ENCODE data around the gene RRN3.
"Not testable (repeated sequence)": the region's sequence is repeated elsewhere in the genome, so short reads cannot be mapped to it uniquely, and the experiment has no call there.

RRN3 gene

GRCh38 chr16:15099366-15099909 lies 5.4 kb upstream of the RRN3 start:
- DNase-seq (ENCODE audit: low read depth) = not testable (repeated sequence)

DNA sequence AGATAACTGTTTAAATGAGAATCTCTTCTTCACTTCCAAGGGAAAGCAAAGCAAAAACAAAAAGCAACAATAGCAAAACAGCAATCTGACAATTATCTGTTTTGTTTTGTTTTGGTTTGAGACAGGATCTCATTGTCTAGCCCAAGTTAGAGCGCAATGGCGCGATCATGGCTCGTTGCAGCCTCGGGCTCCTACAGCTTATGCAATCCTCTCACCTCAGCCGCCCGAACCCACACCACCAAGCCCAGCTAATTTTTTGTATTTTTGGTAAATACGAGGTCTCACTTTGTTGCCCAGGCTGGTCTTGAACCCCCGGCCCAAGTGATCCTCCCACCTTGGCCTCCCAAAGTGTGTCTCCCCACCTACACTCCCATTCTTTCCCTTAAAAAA lies 2.5 kb upstream of the RRN3 start:
- not testable (repeated sequence) for DNase-seq (ENCODE audit: low read depth)

DNA sequence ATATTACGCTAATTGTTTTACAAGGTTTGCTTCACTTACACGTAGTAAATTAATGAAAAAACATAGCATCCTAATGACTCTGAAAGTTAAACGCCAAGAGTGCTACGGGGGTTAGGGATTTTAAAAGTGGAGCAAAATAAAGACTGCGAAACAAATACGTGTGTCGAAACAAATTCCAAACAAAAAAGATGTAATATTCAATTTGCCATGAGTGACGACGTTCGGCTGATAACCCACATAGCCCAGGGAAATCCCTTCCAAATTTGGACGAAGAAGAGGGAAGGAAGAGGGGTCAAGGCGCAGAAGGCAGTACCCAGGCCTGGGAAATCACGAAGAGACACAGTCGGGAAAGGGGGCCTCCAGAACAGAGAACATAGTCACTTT lies 509 bp downstream of the RRN3 start:
- DNase-seq (ENCODE audit: low read depth) = not testable (repeated sequence)

GRCh38 chr16:15090663-15091269 lies 3.3 kb downstream of the RRN3 start:
- DNase-seq (ENCODE audit: low read depth) = not testable (repeated sequence)

DNA sequence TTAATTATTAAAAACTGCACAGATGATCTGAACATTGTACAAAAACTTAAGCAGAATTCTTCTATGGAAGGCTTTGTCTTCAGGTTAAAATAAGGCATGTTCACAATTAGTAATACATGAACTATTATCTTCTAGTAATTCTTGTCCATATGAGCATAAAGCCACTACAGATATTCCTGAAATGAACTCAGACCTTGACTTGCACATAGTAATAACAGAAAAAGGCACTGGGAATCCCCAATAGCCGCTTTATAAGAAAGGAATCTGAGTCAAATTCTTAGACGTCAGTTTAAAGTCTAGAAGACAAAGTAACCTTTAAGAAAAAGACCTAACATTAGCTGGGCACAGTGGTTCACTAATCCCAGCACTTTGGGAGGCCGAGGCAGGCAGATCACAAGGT lies 11.3 kb downstream of the RRN3 start:
- not testable (repeated sequence) for DNase-seq (ENCODE audit: low read depth)

DNA sequence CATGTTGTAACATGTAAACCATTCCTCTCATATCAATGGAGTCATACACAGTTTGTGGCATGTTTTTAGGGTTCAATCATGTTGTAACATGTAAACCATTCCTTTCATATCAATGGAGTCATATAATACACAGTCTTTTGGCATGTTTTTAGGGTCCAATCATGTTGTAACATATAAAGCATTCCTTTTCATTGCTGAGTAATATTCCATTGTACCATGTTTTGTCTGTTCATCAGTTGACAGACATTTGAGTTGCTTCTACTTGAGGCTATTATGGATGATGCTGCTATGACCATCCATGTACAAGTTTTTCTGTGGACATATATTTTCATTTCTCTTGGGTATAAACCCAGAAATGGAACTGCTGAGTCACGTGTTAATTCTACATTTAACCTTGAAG lies 13.2 kb downstream of the RRN3 start:
- not testable (repeated sequence) for DNase-seq (ENCODE audit: low read depth)

DNA sequence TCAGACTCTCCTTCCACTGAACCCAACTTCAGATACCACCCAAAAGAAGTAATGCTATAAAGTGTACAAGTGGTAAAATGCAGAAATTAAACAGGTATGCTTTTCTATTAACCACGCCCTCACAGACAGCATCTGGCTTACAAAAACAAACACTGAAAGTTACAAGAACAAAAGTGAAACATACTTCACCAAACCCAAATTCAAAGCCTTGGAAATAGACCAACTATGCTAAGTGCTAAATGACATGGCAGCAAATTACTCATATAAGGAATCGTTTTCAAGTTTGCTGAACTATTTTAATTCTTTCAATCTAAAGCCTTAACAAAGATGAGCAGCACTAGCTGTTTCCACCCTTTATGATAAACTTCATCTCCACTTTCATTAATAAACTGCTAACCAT lies 17.9 kb downstream of the RRN3 start:
- DNase-seq (ENCODE audit: low read depth) = not testable (repeated sequence)

GRCh38 chr16:15073101-15073500 lies 21.0 kb downstream of the RRN3 start:
- DNase-seq (ENCODE audit: low read depth) = no peak

DNA sequence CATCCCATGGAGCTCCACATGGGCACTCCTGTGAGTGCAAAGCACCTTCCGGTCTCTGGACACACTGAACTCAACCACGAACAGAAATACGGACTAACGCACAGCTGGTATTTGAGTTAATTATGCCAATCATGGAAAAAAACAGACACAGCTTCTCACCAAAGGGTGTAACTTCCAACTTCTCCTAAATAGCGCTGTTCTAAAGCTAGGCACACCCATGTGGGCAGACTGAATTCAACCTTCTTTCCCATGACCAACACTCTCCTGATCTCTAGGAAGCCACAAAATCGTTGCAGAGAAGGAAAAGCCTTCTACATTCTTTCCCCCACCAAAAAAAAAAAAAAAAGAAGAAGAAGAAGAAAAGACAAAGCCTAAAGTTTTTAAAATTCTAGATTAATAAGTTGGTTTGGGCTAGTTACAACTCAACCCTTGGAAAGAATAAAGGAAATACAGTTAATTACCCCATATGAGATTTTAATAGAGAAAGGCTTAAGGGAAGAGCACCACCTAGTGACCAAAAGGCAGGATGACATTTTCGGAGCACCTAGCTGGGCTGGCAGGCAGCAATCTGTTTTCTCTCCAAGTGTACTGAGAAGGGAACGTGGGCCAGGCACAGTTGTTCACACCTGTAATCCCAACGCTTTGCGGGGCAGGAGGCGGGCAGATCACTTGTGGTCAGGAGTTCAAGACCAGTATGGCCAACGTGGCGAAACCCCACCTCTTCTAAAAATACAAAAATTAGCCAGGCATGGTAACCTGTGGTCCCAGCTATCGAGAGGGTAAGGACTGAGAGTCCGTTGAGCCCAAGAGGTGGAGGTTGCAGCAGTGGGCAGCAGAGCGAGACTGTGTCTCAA lies 21.9 kb downstream of the RRN3 start:
- not testable (repeated sequence) for DNase-seq (ENCODE audit: low read depth)

DNA sequence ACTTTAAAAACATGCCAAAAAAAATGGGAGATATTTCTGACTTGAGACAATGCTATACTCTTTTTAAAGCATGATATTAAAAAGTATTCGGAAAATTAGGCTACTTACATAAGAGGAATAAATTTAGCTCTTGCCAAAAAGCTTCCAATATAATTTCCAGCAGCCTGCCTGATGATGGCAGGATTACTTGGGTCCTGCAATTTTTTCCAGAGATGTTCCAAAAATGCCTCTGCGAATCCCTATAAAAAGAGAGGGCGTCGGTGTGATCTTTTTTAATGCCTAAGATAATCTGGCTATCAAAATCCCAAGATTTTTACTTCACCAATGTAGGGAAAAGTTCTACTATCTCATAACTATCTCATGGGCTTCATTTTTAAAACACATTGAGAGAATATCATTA lies 23.1 kb downstream of the RRN3 start:
- DNase-seq (ENCODE audit: low read depth) = not testable (repeated sequence)

DNA sequence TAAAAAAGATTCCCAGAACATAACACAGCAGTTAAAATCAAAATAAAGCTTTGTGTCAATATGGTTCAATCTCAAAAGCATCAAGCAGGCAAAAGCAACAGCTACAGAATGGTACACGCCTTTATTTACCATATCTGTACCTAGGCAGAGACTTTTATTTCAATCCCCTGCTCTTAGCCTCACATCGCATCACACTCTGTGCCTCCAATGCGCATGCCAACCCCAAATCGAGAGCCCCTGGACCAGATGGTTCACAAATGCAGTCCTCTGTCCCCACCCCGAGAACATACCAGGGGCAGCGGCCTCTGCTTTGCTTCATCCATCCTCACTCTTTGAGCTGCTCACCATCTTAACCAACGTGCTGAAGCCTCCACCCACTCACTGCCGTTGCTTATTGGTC lies 27.4 kb downstream of the RRN3 start:
- not testable (repeated sequence) for DNase-seq (ENCODE audit: low read depth)

DNA sequence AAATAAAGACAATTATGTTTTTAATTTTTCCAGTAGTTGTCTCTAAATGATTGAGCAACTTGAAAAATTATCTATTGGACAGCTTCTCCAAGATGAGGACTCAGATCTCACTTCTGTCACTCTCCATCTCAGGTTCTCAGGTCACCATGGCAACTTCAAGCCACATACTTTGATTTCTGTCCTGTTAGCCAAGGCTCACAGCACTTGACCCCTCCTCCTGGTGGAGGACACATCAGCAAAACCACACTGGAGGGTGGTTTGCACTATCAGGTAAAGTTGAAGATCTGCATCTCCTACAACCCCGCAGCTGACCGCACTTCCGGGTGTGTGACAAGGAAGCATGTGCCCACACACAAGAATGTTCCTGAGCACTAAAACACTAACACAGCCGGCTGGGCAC lies 28.1 kb downstream of the RRN3 start:
- not testable (repeated sequence) for DNase-seq (ENCODE audit: low read depth)

DNA sequence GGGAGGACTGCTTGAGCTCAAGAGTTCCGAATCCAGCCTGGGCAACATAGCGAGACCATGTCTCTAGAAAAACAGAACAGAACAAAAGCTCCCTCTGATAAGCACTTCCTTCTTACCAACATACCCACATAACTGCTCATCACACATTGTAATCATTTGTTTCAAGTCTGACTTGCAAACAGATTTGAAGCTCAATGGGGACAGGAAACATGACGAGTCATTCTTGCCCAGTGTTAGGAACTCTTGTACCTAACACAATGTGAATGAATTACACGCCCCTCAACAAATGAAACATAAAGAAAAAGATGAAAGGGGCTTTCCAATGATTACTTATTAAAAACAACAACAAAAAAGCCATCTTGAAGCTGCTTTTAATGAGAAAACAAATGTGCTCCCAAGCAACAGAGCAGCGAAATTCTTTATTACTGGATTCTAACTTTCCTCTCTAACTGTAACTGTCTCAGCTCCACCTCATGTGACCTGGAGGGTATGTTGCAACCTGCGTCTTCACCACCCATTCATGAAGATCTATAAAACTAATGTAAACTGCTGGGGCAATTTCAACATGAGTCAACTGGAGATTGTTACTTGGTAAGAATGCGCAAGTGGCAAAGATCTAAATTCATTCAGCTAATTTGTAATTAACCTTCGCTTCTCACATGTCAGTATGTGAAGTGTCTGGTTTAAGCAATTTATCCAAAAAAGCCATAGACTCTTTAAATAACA lies 31.8 kb downstream of the RRN3 start:
- DNase-seq (ENCODE audit: low read depth) = not testable (repeated sequence)

DNA sequence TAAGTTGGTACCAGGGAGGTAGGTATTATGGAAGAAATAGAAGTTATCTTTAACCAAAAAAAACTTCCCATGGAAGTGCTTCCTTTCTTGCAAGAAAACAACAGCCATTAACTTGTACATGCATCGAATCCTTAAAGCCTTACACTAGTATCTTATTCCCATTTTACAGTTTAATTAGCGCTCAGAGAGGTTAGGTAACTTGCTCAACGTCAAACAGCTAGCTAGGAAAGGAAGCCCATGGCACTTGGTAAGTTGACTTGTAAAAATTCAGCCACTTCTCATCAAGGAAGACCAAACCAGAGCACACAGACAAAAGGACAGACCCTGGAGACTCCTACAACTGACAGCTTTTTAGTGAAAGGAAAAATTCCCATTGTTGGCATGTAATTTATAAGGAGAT lies 34.7 kb downstream of the RRN3 start:
- DNase-seq (ENCODE audit: low read depth) = no peak

DNA sequence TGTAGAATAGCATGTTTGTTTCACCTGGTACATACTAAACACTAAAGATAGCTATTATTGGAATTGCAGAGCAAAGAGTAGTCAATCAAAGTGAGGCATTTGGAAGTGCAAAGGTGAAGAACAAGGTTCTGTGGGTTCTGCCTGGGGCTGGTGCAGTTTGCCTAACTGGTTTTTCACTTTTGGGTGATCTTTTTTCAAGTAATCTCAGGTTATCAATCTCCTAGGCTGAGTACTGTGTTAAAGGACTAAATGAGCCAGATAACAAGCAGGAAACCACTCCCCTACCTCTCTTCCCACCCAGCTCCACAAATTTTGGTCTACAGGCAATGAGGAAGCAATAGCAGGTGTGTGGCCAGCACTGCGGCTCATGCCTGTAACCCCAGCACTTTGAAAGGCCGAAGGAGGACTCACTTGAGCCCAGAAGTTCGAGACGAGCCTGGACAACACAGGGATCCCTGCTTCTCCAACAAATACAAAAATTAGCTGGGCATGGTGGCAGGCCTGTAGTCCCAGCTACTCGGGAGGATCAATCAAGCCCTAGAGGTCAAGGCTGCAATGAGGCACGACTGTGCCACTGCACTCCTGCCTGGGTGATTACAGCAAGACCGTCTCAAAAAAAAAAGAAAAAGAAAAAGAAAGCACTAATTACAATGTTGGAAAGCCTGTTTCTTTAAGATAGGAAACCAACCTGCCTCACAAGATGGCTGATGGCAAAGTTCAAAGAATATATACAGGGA lies 36.2 kb downstream of the RRN3 start:
- no peak for DNase-seq (ENCODE audit: low read depth)

- peak; percentile 40 for DNase-seq (ENCODE audit: low read depth)
Measured at GRCh38 chr16:15055141-15056053, 38.7 kb downstream of the RRN3 start.

GRCh38 chr16:15054357-15055140 lies 39.5 kb downstream of the RRN3 start:
- no peak for DNase-seq (ENCODE audit: low read depth)

GRCh38 chr16:15053904-15054303 lies 40.2 kb downstream of the RRN3 start:
- DNase-seq (ENCODE audit: low read depth) = no peak

DNA sequence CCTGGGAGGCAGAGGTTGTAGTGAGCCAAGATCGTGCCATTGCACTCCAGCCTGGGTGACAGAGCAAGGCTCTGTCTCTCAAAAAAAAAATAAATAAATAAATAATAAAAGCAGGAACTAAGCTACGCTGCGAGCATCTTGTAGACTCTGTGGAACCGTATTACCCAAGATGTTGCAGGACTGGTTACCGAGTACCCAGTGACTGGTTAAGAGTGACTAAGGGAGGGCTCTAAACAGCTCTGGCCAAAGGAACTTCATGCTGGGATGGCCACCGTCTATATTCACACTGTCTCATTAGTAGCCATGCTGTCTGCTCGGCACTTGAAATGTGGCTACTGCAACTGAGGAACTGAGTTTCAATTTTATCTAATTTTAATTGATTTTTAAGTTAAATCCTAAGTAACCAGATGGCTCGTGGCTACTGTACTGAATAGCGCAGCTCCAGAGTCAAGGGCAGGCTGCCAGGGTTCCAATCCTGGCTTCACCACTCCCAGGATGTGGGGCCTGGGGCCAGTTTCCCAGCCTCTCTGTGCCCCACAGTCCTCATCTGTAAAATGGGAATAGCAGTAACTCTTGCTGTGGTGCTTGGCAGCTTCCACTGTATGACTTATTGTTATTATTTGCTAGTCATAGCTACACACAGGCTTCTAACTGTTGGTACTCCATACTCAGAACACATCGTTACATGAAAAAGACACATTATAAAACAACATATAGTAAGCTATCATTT lies 41.2 kb downstream of the RRN3 start:
- no peak for DNase-seq (ENCODE audit: low read depth)

Data from stimulated activated CD8-positive, alpha-beta memory T cell treated with anti-CD3 and anti-CD28 coated beads, Interleukin-7, amount 100 ng/mL, for 24 hours (primary cell).